Adrenal gland (tissue), 12 donors: Measurements from ENCODE around the gene LMNTD2. TPM values are rescaled to one million over a fixed set of nuclear protein-coding genes. Genes with fewer than 3 reads are reported as not detected.

Source experiments
- DNase-seq, 7 donors: peaks; one replicate each; pipeline ENCODE4 v3.0.0-alpha.2; 2019 to 2020
- H3K27ac ChIP-seq, 5 donors: fragments of 200-600 bp; sonication (generic) in 4 of 5; 1 replicate in 3 of 5; 2 replicates in 2 of 5; pipeline versions ENCODE4 v1.5.1 to v1.8.0; 2016 to 2020; ENCODE audit warnings: mild to moderate bottlenecking in 1 of 5
- H3K27me3 ChIP-seq: fragments of 200-600 bp; 2 replicates; pipeline ENCODE4 v1.8.0; 2021
- H3K36me3 ChIP-seq, 2 donors: fragments of 200-600 bp; replicated peaks in 1 of 2; 1 replicate in 1 of 2; 2 replicates in 1 of 2; pipeline versions ENCODE4 v1.5.1 to v1.8.0; 2018 to 2022
- H3K4me1 ChIP-seq, 2 donors: fragments of 200-600 bp; replicated peaks in 1 of 2; 1 replicate in 1 of 2; 2 replicates in 1 of 2; pipeline versions ENCODE4 v1.5.1 to v1.8.0; 2018 to 2021
- H3K4me3 ChIP-seq, 4 donors: fragments of 200-600 bp; sonication (generic) in 3 of 4; one replicate each; pipeline ENCODE4 v1.5.1; 2016 to 2018
- H3K9me3 ChIP-seq, 3 donors: fragments of 200-600 bp; sonication (generic) in 1 of 3; replicated peaks in 1 of 3; 1 replicate in 2 of 3; 2 replicates in 1 of 3; pipeline versions ENCODE4 v1.5.1 to v1.8.0; 2016 to 2021
- POLR2A ChIP-seq, 2 donors: fragments of 450-650 bp; IDR thresholded peaks; one replicate each; pipeline ENCODE4 v1.6.1; 2017; ENCODE audit warnings: antibody characterized with exemption in 2 of 2, mild to moderate bottlenecking in 2 of 2, moderate library complexity in 1 of 2
- WGBS, 4 donors: extraction: QIAGEN DNeasy Blood & Tissue Kit in 2 of 4; methylation state at CpG; one replicate each; pipeline versions ENCODE4 v1.1.5 to v1.1.7; 2013 to 2017; 5-methylcytosine and 5-hydroxymethylcytosine counted together
- intact Hi-C, 2 donors: fragments of 100-400 bp; cut with DNase I; formaldehyde crosslinking; loops; one replicate each; pipeline versions ENCODE4 v1.14.1 to v1.15.0; 2022 to 2023
- polyA plus RNA-seq, 3 donors: library from polyadenylated mRNA; stranded (reverse); fragments of 200-250 nt in 2 of 3; fragments of 350-450 nt in 1 of 3; fragmentation: Illumina TruSeq in 1 of 3; extraction: RNeasy Lipid Tissue Mini Kit (QIAGEN cat#74804) in 1 of 3; gene quantifications; one replicate each; pipeline ENCODE4 v1.2.3, GENCODE V29; 2013 to 2014
- total RNA-seq, 9 donors: library from RNA; depleted of rRNA in 4 of 9; stranded (reverse); fragments of >200 nt in 4 of 9; fragments of 120-200 nt in 1 of 9; fragmentation: NEBNext Ultra II Directional in 1 of 9; extraction: Animal tissue kit (Norgen Biotek cat#: 25700) in 1 of 9; gene quantifications; one replicate each; pipeline versions ENCODE4 v1.1.0 to v1.2.4, GENCODE V29; 2013 to 2023
- TF ChIP-seq, protein P1 (sequence below), 6 experiments: fragments of 450-650 bp in 4 of 6; fragments of 200-600 bp in 2 of 6; sonication (generic) in 1 of 6; IDR thresholded peaks; 1 replicate in 5 of 6; 2 replicates in 1 of 6; pipeline versions ENCODE4 v1.5.1 to v1.8.0; 2016 to 2021; ENCODE audit warnings: antibody characterized with exemption in 6 of 6, mild to moderate bottlenecking in 2 of 6, moderate library complexity in 1 of 6
- donor health status: healthy with polysubstance abuse.
- donor health status: Bipolar disorder and iron deficiency.
- donor health status: DM: yes; HTN: yes; CAD: no.
- donor health status: DM: no; HTN: no; CAD: no.
- donor health status: DM: no; HTN: no; CAD: no.
- donor health status: DM: yes; HTN: yes; CAD: no.

LMNTD2 gene
- total and polyA plus RNA-seq, 12 donors: 0.20 to 21.0 (median 6.1) TPM

DNA sequence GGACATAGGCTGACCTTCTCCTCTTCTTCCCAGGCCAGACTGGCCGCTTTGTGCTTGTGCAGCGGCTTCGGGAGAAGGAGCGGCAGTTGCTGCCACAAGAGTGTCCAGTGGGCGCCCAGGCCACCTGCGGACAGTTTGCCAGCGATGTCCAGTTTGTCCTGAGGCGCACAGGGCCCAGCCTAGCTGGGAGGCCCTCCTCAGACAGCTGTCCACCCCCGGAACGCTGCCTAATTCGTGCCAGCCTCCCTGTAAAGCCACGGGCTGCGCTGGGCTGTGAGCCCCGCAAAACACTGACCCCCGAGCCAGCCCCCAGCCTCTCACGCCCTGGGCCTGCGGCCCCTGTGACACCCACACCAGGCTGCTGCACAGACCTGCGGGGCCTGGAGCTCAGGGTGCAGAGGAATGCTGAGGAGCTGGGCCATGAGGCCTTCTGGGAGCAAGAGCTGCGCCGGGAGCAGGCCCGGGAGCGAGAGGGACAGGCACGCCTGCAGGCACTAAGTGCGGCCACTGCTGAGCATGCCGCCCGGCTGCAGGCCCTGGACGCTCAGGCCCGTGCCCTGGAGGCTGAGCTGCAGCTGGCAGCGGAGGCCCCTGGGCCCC, 1.6 kb upstream of the LMNTD2 start:
- WGBS, 4 donors: 95 to 100% (median 98%) methylated on average over 4 to 29 of the region's 29 CpGs
- Histone ChIP-seq H3K4me1 (peaks cover 11 to 16% of the 10 kb centered on the region in 2 donors), H3K9me3 (no peaks in the 10 kb centered on the region), H3K27me3 (no peaks in the 10 kb centered on the region), H3K36me3 (no peaks in the 10 kb centered on the region), H3K27ac (no peak overlapping the region), H3K4me3 (no peak overlapping the region)
- DNase-seq: no peak
- no peak for TF ChIP-seq POLR2A (IDR thresholded peaks at IDR 0.05)
- TF ChIP-seq, protein P1, sequence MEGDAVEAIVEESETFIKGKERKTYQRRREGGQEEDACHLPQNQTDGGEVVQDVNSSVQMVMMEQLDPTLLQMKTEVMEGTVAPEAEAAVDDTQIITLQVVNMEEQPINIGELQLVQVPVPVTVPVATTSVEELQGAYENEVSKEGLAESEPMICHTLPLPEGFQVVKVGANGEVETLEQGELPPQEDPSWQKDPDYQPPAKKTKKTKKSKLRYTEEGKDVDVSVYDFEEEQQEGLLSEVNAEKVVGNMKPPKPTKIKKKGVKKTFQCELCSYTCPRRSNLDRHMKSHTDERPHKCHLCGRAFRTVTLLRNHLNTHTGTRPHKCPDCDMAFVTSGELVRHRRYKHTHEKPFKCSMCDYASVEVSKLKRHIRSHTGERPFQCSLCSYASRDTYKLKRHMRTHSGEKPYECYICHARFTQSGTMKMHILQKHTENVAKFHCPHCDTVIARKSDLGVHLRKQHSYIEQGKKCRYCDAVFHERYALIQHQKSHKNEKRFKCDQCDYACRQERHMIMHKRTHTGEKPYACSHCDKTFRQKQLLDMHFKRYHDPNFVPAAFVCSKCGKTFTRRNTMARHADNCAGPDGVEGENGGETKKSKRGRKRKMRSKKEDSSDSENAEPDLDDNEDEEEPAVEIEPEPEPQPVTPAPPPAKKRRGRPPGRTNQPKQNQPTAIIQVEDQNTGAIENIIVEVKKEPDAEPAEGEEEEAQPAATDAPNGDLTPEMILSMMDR (IDR thresholded peaks at IDR 0.05): no peak
- intact Hi-C loops: no loop called here

DNA sequence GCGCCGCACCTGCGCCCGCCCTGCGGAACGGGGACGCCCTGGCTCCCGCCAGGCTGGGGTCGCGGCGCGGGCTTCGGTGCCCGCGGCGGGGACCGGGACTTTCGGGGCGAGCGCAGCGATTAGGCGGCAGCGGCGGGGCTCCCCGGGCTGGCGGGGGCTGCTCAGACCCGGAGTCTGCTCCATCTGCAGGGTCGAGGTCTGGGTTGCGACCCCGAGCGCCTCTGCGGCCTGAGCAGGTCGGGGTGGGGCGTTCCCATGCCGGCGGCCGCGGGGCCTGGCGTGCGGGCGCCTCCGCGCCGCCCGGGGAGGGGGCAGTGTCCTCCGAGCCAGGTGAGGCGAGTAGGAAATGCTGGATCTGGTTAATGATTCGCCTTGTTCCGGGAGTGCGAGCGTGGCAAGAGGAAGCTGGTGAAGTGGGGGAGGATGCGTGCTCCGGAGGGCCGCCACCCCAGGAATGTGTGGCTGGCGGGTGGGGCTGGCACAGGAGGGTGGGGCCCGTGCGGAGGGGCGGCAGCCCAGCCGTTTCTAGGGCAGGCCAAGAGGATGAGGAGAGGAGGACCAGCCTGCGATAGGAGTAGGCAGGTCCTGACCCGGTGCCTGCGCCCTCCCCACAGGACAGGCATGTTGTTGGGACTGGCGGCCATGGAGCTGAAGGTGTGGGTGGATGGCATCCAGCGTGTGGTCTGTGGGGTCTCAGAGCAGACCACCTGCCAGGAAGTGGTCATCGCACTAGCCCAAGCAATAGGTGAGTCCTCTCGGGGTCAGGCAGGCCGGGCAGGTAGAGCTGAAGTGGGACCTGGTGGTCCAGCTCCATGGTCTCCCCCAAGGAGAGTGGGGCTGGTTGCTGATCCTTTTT, 838 bp upstream of the LMNTD2 start:
- H3K36me3 ChIP-seq: no peaks in the 10 kb centered on the region
- no peak for TF ChIP-seq POLR2A (IDR thresholded peaks at IDR 0.05)
- TF ChIP-seq, protein P1 (IDR thresholded peaks at IDR 0.05): no peak
- intact Hi-C loops: no loop called here
- H3K27me3 ChIP-seq: peaks cover under 1% of the 10 kb centered on the region
- H3K9me3 ChIP-seq: no peaks in the 10 kb centered on the region
- no peak for DNase-seq
- H3K4me1 ChIP-seq: peaks cover 11 to 16% of the 10 kb centered on the region in 2 donors
- peak overlapping the region in 3 of 4 donors; percentile 0 to 94 (median 43) for H3K4me3 ChIP-seq
- peak overlapping the region in 1 of 5 donors; percentile 33 for H3K27ac ChIP-seq
- WGBS, 4 donors: 10 to 40% (median 16%) methylated on average over 15 to 67 of the region's 67 CpGs

DNA sequence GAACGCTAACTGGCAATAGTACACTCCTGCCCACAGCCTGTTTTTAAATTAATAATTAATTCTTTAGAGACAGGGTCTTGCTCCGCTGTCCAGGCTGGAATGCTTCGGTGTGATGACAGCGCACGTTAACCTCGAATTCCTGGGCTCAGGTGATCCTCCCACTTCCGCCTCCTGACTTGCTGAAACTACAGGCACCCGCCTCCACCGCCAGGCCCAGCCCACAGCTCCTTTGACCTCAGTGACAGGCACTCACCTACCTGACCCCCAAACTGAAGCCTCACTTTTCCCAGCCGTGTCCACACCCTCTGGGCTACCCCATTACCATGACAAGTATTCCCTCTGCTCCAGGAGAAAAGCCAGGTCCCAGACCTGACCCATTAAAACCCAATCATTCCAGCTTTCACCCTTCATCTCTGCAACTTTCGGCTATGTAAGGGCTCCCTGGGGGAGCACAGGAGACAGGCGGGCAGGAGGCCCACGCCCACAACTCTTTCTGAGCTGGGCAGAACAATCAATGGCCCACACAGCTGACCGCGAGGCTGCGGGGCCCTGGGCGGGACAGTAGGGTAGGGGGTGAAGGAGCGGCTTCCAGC, 730 bp downstream of the LMNTD2 start:
- DNase-seq: no peak
- Histone ChIP-seq H3K9me3 (no peaks in the 10 kb centered on the region), H3K27ac (no peak overlapping the region), H3K36me3 (no peaks in the 10 kb centered on the region), H3K27me3 (peaks cover 13% of the 10 kb centered on the region), H3K4me1 (peaks cover 11 to 24% of the 10 kb centered on the region in 2 donors), H3K4me3 (peak overlapping the region in 1 of 4 donors; percentile 94)
- intact Hi-C loops: loop anchor here (5.0 to 10.0 kb wide), 2 partner anchors 52 to 165 kb away; no protein-coding TSS in a partner anchor
- 79 to 87% (median 84%) methylated on average over 11 to 18 of the region's 18 CpGs for WGBS, 4 donors
- TF ChIP-seq, protein P1 (IDR thresholded peaks at IDR 0.05): no peak
- no peak for TF ChIP-seq POLR2A (IDR thresholded peaks at IDR 0.05)

DNA sequence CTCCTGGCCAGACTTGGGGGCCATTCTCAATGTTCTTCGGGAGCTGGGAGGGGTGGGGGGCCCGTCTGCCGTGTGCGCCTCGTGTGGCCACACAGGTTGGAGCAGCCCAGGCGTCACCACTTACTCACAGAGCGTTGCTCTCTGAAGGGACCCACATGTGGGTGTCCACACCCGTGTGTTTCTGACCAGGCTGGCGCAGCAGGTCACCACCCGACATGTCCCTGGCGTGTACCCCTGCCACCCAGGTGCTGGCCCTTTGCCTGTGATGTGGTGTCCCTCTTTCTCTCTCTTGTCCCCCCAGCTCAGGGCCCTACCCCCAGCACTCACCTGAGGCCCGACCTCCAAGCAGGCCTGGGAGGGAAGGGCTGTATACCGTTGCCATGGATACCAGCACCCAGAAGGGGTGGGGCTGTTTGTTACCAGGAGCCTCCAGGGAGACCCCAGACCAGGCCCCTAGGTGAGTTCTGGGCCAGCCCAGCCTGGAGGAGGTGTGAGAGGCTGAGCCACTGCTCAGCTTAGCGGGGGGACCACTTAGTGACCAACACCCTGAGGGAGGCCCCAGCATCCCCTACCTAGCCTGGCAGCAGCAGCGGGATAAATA, 1.4 kb downstream of the LMNTD2 start:
- H3K4me1 ChIP-seq: peaks cover 11 to 29% of the 10 kb centered on the region in 2 donors
- 84 to 94% (median 88%) methylated on average over 6 to 15 of the region's 15 CpGs for WGBS, 4 donors
- TF ChIP-seq, protein P1 (IDR thresholded peaks at IDR 0.05): no peak
- no peak for TF ChIP-seq POLR2A (IDR thresholded peaks at IDR 0.05)
- no peak overlapping the region for H3K4me3 ChIP-seq
- no peak for DNase-seq
- no peak overlapping the region for H3K27ac ChIP-seq
- no peaks in the 10 kb centered on the region for H3K36me3 ChIP-seq
- peaks cover 20% of the 10 kb centered on the region for H3K27me3 ChIP-seq
- H3K9me3 ChIP-seq: no peaks in the 10 kb centered on the region
- intact Hi-C loops: loop anchor here (5.0 to 10.0 kb wide), 2 partner anchors 53 to 166 kb away; no protein-coding TSS in a partner anchor
